ENCODE data around the gene CHD2.
A peak's percentile ranks its signal among the peaks of the same experiment; 100 is the strongest.
"Not testable (repeated sequence)": the region's sequence is repeated elsewhere in the genome, so short reads cannot be mapped to it uniquely, and the experiment has no call there.

Gene CHD2

DNA sequence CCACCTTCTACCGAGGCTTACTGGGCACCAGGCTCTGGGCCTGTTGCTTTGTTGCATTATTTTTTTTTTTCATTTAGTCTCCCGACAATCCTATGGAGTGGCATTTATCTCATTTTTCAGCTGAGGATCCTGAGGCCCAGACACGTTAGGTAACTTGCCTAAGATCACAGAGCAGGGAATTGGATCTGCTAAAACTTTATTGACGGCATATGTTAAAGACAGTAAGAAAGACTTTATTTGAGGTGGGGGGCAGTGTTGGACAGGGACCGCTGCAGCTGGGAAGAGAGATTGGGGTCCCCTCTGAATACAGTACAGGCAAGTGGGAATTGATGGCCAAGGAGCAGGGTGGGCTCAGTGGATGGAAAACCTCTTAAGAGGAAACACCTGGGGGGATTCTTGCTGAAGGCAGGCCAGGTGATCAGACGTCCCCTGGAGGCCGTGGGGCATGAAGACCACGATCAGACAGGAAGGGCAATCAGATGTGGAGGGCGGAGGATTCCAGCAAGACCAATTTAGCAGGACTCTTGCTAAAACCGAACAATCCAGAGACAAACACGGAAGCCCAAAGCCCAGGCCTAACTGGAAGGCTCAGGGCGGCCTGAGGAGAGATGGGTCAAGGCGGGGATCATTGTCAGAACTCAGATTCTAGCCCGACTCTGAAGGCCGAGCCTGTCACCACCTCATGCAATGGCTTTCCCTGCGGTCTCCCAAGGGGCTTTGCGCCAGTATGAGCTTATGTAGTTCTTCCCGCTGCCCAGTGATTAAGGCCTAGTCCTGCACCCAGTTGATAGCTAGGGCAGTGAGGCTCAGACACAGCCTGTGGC, 135.2 kb downstream of the CHD2 start:
- no peak for DNase-seq (ENCODE audit: low read depth in 2 of 2)

DNA sequence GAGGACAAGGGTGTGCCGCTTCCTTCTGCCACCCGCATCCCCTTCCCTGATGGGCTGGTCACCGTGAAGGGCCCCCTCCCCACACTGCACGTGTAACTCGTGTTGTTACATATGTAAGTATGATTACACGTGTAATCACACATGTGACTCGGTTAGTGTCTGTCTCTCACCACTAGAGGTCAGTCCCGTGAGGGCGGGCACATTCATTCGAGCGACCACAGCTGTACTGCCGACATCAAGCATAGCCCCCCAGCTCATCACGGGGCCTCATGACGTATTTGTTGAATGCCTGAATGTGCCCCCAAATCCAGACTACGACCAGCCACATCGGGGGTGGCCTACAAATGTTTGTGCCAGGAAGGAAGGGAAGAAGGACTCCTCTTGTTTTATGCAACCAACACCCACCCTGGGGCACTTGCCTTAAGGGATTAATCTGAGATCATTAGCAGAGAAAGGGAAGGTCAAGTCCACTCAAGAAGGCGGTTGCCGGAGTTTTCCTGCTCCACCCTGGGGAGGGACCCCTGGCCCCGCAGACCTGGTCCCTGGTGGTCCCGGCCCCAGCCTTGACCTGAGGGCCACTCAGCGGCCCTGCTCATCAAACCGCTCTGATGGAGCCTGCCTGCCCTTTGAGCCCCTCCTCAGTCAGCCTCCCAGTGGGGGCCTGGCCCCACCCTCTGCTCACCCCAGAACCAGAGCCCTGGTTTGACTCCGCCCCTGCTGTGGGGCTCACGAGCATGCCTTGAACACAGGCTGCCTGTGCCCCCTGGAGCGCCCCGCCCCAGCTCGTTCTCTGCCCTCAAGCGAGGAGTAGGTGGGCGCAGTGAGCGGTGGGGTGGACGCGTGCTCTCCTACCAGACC, 136.1 kb downstream of the CHD2 start:
- DNase-seq (ENCODE audit: low read depth in 2 of 2): peak in 1 of 2 donors; percentile 26

DNA sequence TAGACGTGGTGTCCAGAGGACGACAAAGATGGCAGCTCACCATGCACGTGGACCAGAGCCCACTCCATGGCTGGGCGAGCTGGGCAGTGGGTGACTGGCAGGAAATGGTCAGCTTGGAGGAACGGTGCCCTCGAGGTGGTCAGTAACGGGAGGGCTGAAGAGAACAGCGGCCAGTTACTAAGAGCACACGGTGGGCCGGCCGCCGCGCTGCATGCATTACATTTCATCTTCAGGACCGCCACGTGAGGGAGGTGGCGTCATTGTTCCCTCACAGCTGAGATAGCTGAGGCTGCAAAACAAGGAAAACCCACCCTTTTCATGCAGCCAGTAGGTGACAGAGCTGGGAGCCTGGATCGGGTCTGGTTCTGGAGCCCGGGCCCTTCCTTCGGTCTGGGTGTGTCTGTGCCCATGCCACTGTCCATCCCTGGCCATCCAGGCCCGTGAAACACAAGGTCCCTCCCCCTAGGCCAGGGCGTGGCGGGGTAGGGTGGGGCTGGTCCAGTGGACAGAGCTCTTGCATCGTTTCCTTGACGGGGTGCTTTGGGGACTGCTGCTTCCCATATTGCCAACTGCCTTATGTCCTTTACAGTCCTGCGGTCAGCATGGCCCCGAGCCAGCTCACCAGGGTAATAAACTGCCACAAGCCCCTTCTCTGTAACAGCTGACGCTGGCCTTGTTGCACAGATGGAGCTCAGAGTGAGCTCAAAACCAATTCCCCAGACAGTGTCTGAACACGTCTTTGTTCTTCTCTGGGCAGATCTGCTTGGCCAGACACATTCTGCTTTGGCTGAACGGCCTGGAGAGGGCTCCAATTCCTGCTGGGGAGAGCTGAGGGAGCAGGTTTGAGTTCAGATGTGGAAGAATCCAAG, 137.1 kb downstream of the CHD2 start:
- no peak for DNase-seq (ENCODE audit: low read depth in 2 of 2)

DNA sequence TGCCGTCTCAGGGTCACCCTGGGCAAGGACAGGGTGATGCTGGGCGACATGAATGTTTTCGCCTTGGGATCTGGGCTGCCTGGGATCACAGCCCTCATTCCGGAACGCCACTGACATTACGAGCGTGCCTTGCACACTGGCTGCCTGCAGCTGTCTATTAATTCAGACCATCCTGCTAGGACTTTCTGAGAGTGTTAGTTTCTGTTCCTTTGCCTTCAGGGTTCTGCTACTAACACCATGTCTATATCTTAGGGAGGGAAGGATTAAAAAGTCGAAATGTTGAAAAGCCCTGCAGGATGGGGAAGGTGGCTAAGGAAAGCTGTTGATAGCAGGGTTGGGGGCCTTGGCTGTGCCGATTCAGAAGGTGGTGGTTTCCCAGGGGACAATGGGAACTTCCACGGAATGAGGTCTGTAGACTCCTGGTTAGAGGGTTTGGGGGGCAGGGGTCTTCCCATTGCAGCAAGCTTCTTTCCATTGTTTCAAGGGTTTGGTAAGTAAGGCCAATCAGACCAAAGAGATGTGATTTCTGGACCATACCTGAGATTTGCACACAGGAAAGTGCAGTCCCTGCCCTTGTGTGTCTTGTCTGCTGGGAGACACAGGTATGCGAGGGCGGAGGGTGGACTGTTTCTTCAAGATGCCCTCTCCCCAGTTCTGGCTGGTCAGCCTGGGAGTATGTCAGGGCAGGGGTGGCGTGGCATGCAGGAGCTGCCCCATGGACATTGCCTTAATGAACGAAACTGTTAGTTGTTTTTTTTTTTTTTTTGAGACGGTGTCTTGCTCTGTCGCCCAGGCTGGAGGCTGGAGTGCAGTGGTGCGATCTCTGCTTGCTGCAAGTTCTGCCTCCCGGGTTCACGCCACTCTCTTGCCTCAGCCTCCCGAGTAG, 137.9 kb downstream of the CHD2 start:
- no peak for DNase-seq (ENCODE audit: low read depth in 2 of 2)

DNA sequence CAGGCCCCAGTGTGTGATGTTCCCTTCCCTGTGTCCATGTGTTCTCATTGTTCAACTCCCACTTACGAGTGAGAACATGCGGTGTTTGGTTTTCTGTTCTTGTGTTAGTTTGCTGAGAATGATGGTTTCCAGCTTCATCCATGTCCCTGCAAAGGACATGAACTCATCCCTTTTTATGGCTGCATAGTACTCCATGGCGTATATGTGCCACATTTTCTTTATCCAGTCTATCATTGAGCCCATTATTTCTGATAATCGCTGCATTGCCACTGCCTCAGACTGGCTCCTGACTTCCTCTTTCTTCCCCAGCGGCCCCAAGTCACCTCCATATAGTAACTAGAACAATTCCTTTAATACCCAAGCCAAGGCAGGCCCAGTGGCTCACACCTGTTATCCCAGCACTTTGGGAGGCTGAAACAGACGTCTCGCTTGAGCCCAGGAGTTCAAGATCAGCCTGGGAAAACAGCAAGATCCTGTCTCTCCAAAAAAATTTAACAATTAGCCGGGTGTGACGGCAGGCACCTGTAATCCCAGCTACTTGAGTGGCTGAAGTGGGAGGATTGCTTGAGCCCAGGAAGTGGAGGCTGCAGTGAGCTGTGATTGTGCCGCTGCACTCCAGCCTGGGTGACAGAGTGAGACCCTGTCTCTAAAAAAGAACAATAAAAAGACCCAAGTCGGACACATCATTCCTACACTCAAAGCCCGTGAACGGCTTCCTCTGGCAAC, 139.6 kb downstream of the CHD2 start:
- not testable (repeated sequence) for DNase-seq (ENCODE audit: low read depth in 2 of 2)

DNA sequence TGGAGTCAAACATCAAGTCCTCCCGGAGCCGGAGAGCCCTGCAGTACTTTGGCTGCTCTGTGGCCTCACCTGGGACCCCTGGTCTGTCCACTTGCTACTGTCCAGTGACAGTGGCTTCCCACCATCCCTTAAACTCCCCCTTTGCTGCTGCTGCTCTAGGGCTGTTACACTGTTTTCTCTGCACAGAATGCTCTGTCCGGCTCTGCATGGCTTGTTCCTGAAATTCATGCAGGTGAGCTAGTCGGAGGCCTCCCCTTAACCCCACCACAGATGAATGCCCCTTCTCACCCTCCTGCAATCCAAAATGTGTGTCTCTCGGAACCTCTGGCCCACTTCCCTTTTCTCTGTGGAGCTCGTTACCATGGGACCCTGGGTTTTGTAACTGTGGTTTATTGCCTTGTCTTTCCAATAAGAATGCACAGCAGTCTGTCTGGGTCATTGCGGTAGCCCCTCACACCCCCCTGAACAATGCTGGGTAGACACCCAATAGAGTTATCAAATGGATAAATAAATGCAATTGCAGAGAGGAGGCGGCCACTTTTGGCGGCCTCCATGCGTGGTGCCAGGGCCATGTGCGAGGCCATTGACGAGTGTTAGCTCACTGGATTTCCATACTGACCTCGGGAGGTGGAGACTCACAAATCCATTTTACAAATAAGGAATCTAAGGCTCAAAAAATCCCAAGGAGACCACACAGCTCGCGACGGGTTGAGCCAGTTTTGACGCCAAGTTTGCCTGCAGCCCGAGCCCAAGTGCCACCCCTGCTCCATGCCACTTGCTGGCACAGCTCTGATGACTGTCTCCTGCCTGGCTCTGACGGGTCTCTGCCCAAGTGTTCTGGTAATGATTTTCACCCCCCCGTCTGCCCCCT, 140.4 kb downstream of the CHD2 start:
- no peak for DNase-seq (ENCODE audit: low read depth in 2 of 2)

DNA sequence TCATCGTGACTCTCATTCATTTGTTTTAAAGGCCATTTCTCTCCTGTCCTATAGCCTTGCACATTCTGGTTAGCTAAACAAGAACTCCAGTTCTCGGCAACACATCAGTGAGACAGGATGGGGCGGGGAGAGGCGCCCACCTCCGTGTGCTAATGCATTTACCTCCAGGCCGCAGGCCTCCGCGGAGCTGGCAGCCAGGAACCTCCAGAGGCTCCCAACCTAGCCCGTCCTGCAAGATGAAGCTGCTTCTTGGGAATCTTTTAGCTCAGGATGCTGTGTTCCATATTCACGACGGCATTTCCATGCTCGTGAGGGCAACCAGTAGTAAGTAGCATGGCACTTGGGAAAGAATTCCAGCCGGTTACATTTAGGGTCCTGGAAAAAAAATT, 141.0 kb downstream of the CHD2 start:
- no peak for DNase-seq (ENCODE audit: low read depth in 2 of 2)

DNA sequence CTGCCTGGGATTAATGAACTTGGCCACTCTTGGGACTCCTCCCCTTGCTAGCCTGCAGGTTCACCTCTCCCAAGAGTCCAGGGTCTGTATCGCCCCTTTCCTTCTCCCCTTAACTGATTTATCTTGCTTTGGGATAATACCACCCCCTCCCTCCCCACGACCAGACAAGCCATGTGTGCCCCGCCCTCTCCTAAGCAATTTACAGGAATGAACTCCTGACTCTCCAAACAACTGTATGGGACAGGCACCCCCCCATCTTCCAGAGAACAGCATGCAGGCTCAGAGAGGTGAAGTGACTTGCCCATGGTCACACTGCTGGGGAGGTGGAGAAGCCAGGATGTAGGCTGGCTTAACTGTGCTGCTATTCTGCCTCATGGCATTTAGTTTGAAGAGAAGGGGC, 142.1 kb downstream of the CHD2 start:
- no peak for DNase-seq (ENCODE audit: low read depth in 2 of 2)

DNA sequence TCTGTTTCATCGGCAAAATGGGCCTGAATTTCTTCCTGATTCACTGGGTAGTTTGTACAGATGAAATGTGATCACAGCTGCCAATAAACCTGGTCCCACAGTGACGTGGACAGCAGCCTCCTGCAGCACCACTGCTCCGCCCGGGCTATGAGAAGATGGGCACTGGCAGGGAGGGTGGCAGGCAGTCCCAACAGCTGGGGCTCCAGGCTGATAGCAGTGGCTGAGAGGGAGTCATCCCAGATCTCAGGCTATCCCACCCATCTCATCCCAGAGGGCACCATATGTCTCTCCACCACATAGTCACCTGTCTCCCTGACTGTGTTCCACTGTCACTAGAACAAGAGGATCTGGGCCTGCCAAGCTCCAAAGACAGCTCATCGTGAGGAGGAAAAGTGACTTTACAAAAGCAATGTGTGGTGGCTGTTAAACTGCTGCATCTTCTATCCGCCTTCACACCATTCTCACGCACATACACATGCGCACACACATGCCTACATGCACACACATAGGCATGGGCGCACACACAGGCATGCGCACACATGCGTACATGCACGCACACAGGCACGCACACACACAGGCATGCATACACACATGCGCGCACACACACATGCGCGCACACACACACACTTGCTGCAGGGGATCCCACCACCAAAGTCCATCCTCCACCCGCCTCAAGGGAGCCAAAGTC, 142.7 kb downstream of the CHD2 start:
- DNase-seq (ENCODE audit: low read depth in 2 of 2): no peak

DNA sequence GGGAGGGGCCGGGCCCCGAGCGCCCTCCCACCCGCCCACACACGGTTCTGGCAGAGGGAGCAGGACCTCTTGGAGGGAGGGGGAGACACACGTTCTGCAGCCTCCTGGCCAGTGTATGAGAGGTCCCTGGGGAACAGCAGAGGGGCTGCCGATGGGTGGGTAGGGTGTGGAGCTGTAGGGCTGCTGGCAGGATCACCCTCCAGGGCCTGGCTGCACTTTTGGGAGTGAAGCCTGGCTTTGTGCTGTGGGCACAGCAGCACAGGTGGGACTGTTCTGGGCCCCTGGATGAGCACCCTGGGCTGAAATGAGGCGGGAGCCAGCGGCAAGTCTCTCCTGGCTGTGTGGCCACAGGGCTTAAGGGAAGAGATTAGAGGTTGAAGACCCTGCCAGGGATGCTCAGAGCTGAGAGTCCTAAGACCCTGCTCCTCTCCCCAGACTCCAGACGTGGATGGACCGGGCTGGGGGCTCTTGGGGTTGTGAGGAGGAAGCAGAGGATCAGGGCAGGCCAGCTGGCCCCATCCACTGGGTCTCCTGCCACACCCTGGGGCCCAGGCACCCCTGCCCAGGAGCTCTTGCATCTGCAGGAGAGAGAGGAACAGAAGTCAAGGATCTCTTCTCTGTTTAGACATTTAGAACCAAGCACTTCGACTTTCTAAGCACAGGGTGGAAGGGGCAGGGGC, 143.6 kb downstream of the CHD2 start:
- DNase-seq (ENCODE audit: low read depth in 2 of 2): no peak

DNA sequence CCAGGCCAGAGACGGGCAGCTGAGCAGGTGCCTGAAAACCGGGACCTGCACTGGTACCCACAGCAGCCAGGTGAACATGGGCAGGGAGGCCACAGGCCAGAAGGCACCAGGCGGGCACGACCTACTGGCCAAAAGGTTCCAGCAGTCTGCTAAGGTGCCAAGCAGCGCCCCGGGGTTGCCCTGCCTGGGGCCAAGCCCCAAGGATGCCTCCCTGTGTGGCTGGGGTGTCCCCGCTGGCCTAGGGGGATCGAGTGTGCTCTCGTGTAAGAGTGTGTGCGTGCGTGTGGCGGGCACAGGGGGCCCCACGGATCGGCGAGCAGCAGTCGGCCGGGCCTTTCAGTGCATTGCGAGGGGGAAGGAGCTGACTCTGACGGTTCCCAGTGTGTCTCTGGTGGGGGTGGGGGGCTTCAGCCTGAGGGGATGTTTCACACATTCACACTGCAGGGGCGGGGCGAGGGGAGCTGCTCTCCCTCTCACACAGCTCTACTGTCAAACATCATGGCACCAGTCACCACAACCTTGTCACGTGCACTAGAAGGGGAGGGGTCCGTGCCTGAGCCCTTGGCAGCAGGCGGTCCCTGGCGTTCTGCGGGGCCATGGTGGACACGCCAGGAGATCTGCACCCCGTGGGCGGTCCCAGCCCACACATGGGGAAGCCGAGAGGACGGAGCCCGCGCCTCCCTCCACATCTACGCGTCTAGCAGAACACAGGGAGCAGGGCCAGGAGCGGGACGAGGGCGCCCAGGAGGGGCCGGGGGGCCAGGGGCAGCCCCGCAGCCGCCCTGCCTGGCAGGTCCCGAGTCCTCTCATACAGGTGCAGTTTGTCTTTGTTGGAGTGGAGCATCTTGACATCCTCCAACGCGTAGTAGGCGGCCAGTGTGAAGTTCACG, 144.4 kb downstream of the CHD2 start:
- no peak for DNase-seq (ENCODE audit: low read depth in 2 of 2)

DNA sequence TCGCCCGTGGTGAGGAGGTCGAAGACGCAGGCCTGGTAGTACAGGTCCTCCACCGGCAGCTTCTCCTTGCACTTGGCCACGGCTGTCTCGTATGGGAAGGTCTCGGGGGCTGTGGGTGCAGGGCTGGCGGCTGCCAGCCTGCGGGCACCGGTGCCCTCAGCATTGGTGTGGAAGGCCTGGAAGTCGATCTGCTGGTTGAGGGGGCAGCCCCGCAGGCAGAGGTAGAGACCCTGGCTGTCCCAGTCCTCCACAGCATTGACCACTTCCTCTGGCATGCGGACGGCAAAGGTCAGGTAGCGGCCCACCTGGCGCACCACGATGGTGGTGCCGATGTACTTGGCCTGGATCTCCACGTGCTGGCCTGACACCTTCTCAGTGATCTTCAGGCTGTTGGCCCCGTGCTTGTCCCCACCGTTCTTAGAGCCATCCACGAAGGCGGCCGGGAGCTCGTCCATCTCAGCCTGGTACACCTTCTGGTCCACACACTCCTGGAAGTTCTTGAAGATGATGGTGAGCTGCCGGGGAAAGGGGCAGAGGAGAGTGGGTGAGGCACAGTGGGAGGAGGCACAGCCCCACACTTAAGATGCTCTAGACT, 145.2 kb downstream of the CHD2 start:
- no peak for DNase-seq (ENCODE audit: low read depth in 2 of 2)

DNA sequence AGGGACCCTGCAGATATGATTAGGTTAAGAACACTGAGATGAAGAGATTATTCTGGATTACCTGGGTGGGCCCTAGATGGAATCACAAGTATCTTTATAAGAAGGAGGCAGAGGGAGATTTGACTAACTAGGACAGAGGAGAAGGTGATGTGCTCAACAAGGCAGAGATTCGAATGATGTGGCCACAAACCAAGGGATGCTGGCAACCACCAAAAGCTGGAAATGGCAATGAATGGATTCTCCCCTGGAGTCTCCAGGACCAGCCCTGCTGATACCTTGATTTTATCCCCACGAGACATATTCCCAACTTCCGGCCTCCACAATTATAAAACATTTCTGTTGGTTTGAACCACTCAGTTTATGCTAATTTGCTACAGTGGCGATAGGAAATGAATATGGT, 146.0 kb downstream of the CHD2 start:
- DNase-seq (ENCODE audit: low read depth in 2 of 2): no peak

DNA sequence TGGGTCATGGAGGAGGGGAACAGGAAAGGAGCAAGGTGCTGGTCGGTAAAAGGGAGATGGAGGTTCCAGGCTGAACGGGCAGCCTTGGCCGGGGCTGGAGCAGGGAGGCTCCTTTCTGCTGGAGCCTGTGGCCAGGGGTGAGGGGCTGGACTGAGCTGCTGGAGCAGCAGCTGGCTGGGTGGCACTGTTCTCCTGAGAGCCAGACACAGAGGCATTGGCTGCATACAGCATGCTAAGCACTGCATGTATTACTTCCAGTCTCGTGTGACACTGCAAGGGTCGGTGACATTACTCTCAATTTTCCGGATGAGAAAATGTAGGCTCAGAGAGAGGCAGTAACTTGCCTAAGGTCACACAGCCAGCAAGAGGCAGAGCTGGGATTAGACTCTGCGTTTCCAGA, 146.6 kb downstream of the CHD2 start:
- DNase-seq (ENCODE audit: low read depth in 2 of 2): no peak

DNA sequence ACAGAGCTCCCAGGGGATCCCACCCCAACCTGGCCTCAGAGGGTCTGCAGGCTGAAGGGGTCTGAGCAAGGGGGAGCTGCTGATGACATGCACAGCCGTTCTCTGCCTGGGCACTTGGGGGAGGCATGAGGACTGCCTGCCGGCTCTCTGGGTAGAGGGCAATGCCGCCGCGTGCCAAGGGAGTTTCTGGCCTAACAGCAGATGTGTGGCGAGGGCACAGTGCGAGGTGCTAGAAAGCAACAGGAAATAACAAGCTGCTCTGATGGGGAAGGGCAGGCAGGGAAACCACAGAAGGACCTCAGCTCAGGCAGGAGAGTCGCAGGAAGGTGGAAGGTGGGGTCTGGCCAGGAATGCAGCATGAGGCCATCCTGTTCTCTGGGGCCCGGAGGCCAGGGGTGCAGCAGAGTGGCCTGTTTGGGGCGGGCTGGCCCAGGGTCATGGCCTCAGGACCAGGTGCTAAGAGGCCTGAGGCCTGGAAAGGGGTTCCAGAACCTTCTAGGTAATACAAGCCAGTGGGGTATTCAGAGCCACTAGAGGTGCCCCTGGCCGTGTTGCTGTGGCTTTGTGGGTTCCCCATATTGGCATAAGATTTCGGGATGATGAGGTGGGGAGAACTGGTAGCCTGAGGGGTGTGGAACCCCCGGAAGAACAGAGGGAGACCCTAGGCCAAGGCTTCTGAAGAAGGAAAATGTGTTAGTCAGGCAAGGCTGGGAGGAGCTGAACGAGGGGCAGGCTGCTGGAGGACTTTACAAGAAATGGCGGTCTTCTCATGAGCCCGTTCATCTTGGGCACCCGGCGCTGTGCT, 147.7 kb downstream of the CHD2 start:
- DNase-seq (ENCODE audit: low read depth in 2 of 2): no peak

DNA sequence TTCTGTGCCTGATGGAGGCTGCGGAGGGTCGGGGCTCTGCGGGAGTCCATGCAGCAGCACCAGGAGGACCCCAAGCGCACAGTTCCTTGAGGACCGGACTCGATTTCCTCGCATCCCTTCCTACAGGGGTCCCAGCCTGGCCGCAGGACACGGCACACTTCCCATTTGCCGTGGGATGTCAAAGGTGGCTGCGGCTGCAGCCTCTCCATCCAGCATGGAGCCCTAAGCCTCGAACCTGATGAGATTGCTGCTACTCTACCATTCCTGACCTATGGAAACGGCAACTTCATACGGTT, 148.2 kb downstream of the CHD2 start:
- no peak for DNase-seq (ENCODE audit: low read depth in 2 of 2)
